ENCODE measurements around the gene COL23A1. TPM values are rescaled to one million over a fixed set of nuclear protein-coding genes. Genes with fewer than 3 reads are reported as not detected.

Gene COL23A1
- polyA plus RNA-seq, 1 donor (not counting 4 experiments of a cell fraction or from before 2014, with no cell fraction given): not detected

- TF ChIP-seq EZH2 (IDR thresholded peaks at IDR 0.05; ENCODE audit: low read length): no peak
- no peak overlapping the region for H2AFZ ChIP-seq (ENCODE audit: control insufficient read depth, low read length)
- H3K9me1 ChIP-seq (ENCODE audit: control insufficient read depth, extremely low read depth, insufficient read depth, low read length): no peaks in the 10 kb centered on the region
- FAIRE-seq (no peak), DNase-seq (ENCODE audit: low read depth, low spot score) (no peak)
- no peak overlapping the region for H3K4me3 ChIP-seq (ENCODE audit: control insufficient read depth in 2 of 3, extremely low read depth in 1 of 3, insufficient read depth in 2 of 3, low read depth in 1 of 3, low read length in 3 of 3)
- H3K4me2 ChIP-seq (ENCODE audit: control insufficient read depth, extremely low read depth, insufficient read depth, low read depth, low read length): no peak overlapping the region
- H3K27ac ChIP-seq (ENCODE audit: control insufficient read depth, insufficient read depth, low read length): no peak overlapping the region
- no peaks in the 10 kb centered on the region for H3K79me2 ChIP-seq (ENCODE audit: control insufficient read depth, insufficient read depth, low read length)
- dilution Hi-C loops (cut with MboI; ENCODE audit: extremely low pct_ligation_motif_present, low sequenced_read_pairs): no loop called here
- H3K36me3 ChIP-seq (ENCODE audit: control insufficient read depth in 2 of 2, extremely low read depth in 1 of 2, insufficient read depth in 2 of 2, low read length in 2 of 2): no peaks in the 10 kb centered on the region
- H4K20me1 ChIP-seq (ENCODE audit: control insufficient read depth, extremely low read depth, insufficient read depth, low read length): no peaks in the 10 kb centered on the region
- H3K9ac ChIP-seq (ENCODE audit: control insufficient read depth, extremely low read depth, insufficient read depth, low read length): no peak overlapping the region
- H3K4me1 ChIP-seq (ENCODE audit: control insufficient read depth, extremely low read depth, insufficient read depth, low read length): no peaks in the 10 kb centered on the region
- H3K27me3 ChIP-seq (ENCODE audit: control insufficient read depth, extremely low read depth, insufficient read depth, low read length): no peaks in the 10 kb centered on the region
- H3K9me3 ChIP-seq (ENCODE audit: control insufficient read depth, low read depth, low read length): no peaks in the 10 kb centered on the region
Observed at GRCh38 chr5:178382754-178383164, 207.4 kb downstream of the COL23A1 start.

- no peaks in the 10 kb centered on the region for H3K9me3 ChIP-seq (ENCODE audit: control insufficient read depth, low read depth, low read length)
- no peaks in the 10 kb centered on the region for H3K9me1 ChIP-seq (ENCODE audit: control insufficient read depth, extremely low read depth, insufficient read depth, low read length)
- FAIRE-seq (no peak), DNase-seq (ENCODE audit: low read depth, low spot score) (no peak)
- H3K4me2 ChIP-seq (ENCODE audit: control insufficient read depth, extremely low read depth, insufficient read depth, low read depth, low read length): no peak overlapping the region
- H3K4me3 ChIP-seq (ENCODE audit: control insufficient read depth in 2 of 3, extremely low read depth in 1 of 3, insufficient read depth in 2 of 3, low read depth in 1 of 3, low read length in 3 of 3): no peak overlapping the region
- no peaks in the 10 kb centered on the region for H3K36me3 ChIP-seq (ENCODE audit: control insufficient read depth in 2 of 2, extremely low read depth in 1 of 2, insufficient read depth in 2 of 2, low read length in 2 of 2)
- dilution Hi-C loops (cut with MboI; ENCODE audit: extremely low pct_ligation_motif_present, low sequenced_read_pairs): no loop called here
- H3K79me2 ChIP-seq (ENCODE audit: control insufficient read depth, insufficient read depth, low read length): no peaks in the 10 kb centered on the region
- H3K27me3 ChIP-seq (ENCODE audit: control insufficient read depth, extremely low read depth, insufficient read depth, low read length): no peaks in the 10 kb centered on the region
- H3K27ac ChIP-seq (ENCODE audit: control insufficient read depth, insufficient read depth, low read length): no peak overlapping the region
- TF ChIP-seq CTCF (optimal IDR thresholded peaks at IDR 0.05 in 1 of 3, IDR thresholded peaks at IDR 0.05 in 1 of 3, conservative IDR thresholded peaks at IDR 0.05 in 1 of 3; ENCODE audit: extremely low read depth in 1 of 3, insufficient read depth in 2 of 3, low read length in 3 of 3): no peak
- TF ChIP-seq EZH2 (IDR thresholded peaks at IDR 0.05; ENCODE audit: low read length): no peak
- H2AFZ ChIP-seq (ENCODE audit: control insufficient read depth, low read length): no peak overlapping the region
- no peaks in the 10 kb centered on the region for H3K4me1 ChIP-seq (ENCODE audit: control insufficient read depth, extremely low read depth, insufficient read depth, low read length)
- no peak overlapping the region for H3K9ac ChIP-seq (ENCODE audit: control insufficient read depth, extremely low read depth, insufficient read depth, low read length)
- H4K20me1 ChIP-seq (ENCODE audit: control insufficient read depth, extremely low read depth, insufficient read depth, low read length): no peaks in the 10 kb centered on the region
Observed at GRCh38 chr5:178381921-178382695, 208.1 kb downstream of the COL23A1 start.
